ENCODE data around the gene ARID5B.

The ARID5B gene

DNA sequence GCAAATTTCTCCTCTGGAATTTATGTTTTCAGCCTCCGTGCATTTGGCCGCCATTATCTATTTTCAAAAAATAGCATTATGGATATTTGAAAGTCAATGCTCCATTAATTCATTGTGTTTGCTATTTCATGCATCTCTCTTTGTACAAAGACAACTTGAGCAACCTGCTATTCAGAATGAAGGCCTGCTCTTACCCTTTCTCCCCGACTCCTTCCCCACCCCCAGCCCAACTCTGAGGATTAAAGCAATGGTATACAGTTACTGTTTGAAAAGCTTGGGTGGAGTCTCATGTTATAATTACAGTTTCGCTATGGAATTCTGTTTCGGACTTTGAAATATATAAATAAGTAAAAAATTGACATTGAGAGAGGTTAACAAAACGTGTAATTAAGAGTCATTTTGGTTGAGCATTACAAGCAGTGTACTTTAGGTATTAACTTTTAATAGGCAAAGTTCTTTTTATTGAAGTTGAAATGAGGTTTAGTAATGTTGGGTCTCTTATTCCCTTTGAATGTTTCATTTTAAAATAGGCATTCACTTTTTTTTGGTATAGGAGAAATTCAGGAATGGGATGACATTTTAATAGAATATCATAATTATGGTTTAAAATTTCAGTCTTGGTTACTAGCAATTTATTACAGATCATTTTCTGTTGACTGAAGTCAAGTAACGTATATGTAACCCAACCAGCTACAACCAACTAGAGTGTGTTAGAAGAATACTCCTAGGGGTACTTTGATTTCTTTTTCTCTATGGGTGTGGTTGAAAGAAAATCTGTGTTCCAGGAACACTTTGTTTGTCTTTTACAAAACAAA, 93.1 kb downstream of the ARID5B start:
- no peak for DNase-seq

DNA sequence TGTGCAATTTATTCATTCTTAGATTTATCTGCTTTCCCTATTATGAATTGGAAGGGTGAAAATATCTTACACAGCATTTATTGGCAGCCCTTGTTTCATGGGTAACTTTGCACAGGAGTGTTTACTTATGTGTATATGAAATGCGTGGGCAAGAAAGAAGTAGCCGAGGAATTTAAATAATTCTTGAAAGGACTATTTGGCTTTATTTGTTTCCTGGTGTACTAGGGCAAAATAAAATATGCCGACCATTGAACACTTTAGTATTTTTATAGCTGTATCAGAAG, 93.7 kb downstream of the ARID5B start:
- DNase-seq, result no peak

DNA sequence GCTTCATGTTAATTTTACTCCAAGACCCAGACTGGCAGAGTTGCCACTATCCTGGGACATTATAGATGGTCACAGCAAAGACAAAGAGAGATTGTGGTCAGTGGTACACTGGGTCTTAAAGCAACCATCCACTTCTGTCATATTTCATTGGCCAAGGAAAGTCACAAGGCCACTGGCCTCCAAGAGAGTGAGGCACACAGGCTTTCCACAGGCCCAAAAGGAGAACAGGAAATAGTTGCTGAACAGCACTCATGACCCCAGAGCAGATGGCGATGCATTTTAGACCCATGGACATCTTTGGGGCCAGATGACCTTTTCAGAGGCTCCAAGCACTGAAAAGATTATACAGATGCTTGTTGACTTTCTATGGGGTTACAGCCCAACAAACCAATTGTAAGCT, 97.4 kb downstream of the ARID5B start:
- DNase-seq, result no peak

DNA sequence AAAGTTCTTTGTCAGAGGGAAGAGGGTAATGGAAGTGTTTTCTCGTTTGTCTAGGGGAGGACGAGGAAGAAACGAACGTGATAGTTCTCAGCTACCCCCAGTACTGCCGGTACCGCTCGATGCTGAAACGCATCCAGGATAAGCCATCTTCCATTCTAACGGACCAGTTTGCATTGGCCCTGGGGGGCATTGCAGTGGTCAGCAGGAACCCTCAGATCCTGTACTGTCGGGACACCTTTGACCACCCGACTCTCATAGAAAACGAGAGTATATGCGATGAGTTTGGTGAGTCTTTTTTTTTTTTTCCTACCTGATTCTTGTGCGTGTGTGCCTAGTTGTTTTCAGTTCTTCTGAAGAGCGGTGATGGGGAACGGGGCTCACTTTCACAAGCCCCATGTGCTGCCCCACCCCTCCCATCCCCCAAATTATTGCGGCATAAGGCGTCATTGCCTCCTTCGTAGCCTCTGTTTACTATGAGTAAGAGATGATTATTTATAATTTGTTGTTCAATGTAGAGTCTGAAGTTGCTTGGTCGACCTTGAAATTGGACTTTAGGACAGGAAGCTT, 98.6 kb downstream of the ARID5B start:
- no peak for DNase-seq

DNA sequence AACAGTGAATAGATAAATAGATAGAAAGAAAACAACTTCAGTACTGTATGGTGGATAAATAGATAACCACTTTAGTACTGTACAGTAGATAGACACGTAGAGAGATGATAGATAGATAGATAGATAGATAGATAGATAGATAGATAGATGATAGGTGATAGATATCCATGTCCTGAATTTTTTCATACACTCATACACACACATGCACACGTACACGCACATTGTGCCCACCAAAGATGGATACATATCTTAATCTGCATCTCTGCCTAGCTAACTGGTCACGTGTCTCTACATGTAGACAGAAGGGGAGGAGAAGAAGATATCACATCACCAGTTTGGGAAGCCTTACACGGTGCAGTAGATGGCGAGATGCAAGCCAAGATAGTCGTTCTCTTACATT, 99.2 kb downstream of the ARID5B start:
- no peak for DNase-seq

DNA sequence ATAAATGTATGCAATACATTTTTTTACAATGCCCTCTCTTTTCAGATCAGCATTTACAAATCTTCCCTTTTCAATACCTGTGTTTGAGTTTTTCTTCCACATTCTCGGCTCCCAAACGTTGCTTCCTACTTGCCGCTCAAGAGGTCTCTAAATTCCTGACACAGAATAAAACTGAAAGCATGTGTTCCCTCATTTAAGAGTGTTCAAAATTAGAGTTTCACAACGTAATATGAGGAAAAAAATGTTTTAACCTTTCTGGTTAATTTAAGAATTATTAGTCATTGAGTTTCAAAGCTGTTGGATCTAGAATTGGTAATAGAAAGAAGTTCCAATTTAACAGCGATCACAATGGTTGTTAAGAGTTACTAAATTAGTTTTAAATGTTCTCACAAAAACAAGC, 100.4 kb downstream of the ARID5B start:
- no peak for DNase-seq

DNA sequence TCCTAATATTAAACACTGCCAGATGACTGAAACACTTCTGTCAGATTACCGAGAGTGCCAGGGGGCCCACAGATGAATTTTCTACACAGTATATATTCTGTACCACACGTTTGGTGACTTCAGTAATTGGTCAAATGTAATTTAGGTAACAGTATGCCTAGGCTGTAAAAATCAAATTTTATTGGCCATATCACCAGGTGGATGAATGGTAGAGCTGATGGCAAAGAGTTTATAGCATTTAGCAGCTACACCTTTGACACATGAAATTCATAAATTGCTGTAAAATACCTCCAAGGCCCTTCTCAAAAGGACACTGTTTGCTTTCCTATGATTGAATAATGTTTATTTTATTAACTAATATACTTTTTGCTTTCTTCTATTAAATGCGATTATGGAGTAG, 101.3 kb downstream of the ARID5B start:
- no peak for DNase-seq

DNA sequence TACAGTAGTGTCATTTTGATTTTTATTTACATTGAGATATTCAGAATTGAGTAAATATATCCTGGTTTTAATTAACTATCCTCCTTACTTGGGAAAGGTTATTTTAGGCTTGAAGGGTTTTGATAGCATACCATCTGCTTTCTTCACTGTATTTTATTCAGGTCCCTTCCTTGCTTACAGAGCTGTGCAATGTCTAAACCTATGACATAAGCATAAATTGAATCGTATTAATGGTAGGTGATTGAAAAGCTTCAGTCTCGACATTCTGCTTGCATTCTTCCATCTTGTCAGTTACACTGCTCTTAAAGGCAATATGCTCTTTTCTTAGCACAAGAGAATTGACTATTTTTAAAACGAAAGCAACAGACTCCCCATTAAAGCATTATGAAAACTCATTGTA, 102.5 kb downstream of the ARID5B start:
- no peak for DNase-seq

DNA sequence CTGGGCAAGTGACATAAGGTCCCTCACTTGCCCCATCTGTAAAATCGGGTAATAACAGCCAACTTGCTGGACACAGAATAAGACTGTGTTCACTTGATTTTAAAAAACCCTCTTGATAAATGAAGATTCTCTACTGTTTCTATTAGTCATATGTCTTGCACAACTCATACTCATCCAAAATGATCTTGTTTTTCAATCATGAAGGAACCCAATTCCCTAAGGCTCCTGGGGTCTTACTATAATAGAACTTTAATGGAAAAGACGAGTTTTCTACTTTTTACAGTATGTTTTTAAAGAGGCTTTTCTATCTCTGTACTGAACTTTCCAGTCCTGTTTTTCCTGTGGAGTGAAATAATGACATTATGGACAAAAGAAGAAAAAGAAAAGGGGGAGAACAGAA, 103.8 kb downstream of the ARID5B start:
- no peak for DNase-seq

DNA sequence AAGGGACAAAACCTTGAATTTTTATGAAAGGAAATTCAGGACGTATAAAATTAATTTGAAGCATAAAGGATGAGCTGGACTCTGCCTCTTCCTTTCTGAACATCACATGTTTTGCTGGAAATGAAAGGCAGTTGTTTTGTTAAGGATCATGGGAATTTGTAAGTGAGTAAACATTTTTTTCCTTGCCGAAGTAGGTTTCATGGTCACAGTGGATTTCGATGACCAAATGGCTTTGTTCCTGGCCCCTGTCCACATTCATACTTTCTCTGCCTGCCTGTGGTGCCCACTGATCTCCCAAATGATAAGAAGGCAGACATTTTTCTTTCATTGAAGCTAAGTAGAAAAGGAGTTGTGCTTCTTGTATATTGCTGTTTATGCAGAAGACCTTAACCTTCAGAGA, 104.2 kb downstream of the ARID5B start:
- no peak for DNase-seq

DNA sequence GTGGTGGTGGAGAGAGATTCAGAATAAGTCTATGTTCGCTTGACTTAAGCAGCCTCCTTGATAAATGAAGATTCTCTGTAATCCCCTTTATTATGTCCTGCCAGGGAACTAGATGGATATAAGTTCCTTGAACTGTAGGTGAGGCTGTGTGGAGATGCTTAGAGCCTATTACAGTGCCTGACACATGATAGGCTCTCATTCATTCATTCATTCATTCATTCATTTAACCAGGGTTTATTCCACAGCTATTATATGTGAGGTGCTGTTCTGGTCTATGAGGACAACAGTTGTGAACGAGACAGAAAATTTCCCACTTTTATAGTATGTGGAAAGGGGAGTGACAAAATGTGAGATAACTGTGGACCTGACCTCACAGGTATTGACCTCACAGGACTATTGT, 105.6 kb downstream of the ARID5B start:
- DNase-seq, result no peak

DNA sequence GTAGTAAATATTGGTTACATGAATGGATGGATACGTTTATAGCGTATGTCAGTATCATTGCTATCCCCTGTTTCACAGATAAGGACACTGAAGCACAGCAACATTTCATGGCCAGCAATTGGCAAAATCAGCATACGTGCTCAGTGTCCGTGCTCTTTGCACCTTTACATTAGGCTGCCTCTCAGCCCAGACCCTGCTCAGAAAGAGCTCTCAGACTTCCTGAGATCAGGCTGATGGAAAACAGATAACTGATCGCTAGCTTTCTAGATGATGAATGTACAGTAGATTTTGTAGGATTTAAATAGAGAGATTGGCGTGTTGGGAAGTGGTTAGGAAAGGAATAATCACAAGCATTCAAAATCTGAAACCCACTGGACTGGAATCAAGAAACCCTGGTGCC, 106.7 kb downstream of the ARID5B start:
- DNase-seq, result no peak

DNA sequence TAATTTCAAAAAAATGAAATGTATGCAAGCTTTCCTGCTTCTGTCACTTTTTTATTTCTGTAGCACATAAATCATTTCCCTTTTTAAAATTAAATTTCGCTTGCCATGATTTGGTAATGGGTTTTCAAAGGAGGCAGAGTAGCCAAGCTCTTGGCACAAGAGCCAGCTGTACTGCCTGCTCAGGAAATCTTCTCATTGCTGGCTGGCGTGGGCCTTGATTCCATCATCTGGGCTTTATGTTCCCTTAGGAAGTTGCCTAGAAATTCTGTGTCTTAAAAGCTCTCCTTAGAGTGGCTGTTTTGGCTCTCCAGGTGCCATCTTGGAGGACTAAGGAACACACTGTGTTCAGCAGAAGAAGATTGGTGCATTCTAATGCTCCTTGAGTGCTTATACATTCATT, 107.4 kb downstream of the ARID5B start:
- no peak for DNase-seq

DNA sequence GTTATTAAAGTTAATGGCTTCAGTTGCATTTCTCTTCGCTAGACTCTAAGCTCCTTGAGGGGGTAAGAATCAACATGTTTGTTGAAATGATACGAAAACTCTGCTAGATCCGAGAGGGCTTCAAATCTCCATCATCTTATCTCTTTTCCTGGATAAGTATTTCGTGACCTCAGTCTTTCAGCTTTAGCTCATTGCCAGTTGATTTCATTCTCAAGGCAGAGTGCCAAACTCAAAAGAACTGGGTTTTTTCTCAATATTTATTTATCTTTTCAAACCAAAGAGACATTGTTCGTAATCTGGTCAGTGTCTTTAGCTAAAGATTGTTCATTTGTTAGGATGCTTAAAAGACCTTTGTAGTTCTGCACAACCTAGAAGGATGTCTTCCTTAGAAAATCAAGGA, 108.9 kb downstream of the ARID5B start:
- no peak for DNase-seq

DNA sequence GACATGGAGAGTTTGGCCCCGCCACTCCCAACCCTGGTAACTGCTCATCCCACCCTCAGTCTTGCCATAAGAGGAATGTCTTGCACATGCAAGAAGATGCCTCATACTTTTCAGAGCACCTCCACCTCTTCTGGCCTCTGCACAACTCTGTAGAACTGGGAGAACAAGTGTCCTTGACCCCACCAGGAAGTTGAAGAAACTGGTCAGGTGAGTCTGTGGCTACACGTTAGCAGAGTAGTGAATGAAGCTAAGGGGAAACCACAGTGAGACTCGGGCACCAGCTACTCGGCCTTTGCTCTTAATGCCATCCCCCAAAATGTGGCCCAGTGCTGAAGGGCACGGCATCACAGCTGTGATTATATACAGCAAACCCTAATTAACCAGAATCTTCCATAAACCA, 110.1 kb downstream of the ARID5B start:
- no peak for DNase-seq

DNA sequence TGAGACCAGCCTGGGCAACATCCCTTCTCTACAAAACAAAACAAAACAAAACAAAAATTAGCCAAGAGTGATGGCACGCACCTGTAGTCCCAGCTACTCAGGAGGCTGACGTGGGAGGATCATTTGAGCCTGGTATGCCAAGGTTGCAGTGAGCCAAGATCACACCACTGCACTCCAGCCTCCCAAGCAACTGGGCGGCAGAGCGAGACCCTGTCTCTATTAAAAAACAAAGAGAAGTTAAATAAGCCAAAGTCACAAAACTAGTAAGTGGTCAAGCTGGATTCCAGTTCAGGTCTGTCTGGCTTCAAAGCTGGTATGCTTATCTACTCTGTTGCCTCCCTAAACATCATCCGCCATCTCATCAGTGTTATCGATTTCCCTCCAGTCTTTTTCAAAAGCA, 110.8 kb downstream of the ARID5B start:
- no peak for DNase-seq

DNA sequence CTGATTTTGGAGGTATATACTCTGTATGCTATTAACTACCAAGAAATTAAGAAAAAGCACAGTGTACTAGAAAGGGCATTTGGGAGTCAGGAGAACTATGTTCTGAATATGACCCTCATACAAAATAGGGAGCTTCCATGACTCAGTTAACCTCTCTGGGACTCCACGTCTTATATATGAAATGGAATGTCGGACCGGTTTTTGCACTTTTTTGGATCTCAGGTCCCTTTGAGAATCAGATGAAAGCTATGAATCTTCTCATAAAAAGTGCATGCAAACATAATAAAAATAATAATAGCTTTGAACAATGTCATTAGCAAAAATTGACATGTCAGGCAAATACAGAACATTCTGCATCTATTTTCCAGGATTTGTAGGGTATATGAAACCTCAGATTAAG, 113.0 kb downstream of the ARID5B start:
- DNase-seq, result no peak

DNA sequence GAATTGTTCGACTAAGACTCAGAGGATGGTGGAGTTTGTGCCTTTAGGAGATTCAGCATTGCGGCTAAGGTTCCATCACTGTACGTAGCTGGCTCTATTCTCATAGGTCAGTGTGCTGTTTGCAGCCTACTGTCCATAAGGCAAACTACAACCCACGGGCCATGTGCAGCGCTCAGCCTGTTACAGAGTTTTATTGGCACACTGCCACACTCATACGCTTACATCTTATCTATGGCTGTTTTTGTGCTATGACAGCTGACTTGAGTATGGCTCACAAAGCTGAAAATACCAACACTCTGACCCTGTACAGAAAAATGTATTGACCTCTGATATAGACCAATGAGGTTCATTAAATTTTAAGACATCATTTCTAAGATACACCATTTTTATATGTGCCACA, 114.5 kb downstream of the ARID5B start:
- DNase-seq, result no peak

DNA sequence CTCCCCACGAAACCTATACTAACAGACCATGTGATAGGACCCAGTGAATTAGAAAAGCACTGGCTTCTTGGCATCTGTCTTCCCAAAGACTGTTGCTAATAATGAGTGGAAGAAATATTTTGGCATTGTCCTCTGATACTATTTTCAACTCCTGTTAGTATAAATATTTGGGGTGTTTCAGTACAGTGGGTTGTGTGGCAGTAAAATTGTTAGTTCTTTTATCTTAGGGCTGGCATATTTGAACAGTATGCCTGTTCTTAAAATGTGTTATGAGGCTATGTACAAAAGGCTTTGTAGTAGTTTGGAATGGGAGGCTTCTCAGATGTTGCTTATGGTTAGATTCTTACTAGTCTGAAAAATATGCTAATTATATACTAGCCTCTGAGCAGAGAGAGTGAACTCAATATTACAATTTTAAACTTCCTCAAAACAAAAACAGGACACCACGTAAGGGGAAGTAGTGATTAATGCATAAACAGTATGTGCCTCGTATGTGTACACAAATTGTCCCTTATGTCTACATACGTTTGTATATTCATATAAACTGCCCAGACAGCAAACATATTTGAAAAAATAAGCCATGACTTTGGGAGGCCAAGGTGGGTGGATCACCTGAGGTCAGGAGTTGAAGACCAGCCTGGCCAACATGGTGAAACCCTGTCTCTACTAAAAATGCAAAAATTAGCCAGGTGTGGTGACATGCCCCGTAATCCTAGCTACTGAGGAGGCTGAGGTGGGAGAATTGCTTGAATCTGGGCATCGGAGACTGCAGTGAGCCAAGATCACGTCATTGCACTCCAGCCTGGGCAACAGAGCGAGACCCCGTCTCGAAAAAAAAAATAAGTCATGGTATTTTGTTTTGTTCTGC, 115.4 kb downstream of the ARID5B start:
- DNase-seq, result no peak

DNA sequence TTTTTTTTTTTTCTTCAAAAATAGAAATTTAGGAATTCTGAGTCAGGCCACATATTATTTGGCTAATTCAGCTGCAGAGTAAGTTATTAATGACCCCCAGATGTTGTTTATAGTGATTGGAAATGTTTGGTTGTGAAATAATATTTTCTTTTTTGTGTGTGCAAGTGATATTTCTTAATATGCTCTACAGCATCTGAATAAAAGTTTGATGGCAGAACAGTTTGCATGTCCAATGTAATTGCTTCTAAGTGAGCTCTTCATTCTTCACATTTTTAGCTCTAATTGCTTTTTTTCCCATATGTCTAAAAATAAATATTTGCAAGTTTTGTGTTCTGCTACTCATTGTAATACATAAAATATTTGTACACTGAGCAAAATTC, 116.0 kb downstream of the ARID5B start:
- no peak for DNase-seq

DNA sequence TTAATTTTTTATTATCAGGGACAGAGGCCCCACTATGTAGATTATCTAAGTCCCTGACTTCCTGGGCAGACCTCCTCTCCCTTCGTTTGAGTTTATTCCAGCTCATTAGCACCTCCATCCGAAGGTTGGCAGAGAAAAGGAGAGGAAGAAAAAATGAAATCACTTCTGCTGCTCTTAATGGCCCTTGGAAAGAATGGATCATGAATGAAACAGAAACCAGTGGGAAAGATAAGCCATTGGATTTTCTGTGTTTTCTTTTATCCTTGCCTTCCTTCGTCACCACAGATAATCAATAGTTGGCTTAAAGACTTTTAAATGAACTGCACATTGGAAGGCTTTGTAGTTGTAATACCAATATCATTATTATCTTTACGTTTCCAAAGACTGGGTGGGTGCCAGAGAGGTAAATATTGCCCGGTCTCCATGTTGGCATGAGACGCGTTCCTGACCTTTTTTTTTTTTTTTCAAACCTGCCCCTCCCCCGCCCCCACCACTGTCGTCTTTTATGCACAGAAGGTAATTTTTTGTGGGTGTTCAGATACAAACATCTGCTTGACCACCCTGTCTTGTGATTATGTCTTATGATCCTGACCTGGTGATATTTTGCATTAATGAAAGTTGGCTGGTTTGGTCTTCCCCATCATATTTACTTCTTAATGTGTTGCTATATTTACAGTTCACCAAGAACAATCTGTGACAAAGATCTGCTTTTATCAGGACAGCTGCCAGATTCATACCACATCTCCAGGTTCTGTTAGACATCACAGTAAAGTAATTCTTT, 116.8 kb downstream of the ARID5B start:
- no peak for DNase-seq

DNA sequence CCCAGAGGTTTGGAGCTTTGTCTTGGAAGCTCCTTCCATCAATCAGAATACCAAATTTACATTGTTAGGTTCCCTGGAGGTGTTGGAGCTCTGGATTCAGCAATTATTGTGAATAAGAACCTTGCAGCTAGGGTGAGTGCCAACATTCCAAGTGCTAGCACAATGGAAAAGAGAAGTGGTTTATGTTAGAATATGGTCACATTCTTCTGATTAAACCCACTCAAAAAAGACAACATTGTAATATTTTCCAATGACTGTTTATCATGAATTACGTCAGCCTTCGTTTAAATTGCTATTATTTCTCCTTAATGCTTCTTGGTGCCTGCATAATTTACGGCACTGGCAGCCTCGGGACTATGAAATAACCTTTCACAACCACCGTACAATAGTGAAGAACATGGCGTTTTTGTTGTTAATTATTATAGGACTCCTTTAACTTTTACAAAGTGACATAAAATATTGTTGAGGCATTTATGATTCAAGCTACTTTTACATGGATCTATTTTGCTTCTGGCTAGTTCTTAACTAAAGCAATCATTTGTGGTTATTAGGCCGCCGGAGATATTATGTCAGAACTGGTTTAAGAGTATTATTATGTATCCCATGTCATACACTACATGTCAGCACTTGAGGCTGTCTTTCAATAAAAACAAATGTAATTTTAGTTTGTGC, 117.7 kb downstream of the ARID5B start:
- DNase-seq, result no peak
